ENCODE data around the gene DMBX1.

The DMBX1 gene

DNA sequence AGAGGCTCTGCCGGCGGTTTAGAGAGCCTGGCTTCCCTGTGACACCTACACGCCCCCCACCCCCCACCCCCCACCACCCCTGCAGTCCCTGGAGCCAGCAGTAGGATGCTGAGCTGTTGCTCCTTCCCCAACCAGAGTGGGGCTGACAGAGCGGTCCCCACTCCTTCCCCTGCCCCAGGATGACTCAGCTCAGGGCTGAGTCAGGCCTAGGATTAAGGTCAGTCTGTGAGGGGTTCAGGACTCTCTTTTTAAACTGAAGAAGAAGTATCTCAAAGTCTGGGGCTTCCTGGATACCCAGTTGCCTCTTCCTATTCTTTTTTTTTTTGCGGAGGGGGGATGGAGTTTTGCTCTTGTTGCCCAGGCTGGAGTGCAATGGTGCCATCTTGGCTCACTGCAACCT is 19.1 kb downstream of the DMBX1 start:
- DNase-seq = no peak

DNA sequence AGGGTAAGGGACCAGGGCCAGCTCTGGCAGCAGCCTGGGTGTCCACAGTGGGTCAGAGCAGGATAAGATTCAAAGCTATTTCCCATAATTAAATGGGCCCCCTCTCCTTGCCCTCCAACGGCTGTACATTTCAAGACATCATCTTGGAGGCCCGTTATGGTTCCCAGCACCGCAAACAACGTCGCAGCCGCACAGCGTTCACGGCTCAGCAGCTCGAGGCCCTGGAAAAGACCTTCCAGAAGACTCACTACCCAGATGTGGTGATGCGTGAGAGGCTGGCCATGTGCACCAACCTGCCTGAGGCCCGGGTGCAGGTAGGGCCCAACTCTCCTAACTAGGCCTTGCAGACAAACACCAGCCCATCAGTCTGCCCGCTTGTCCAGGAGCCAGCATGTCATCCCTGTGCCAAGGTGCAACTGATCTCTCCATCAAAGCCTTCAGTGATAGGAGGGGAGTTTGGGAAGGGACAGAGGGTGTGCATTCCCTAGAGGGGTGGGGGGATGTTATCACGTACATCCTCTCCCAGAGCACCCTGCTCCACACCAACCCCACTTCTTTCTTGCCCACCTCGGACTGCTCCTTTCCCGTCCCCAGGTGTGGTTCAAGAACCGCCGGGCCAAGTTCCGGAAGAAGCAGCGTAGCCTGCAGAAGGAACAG is 20.8 kb downstream of the DMBX1 start:
- no peak for DNase-seq

DNA sequence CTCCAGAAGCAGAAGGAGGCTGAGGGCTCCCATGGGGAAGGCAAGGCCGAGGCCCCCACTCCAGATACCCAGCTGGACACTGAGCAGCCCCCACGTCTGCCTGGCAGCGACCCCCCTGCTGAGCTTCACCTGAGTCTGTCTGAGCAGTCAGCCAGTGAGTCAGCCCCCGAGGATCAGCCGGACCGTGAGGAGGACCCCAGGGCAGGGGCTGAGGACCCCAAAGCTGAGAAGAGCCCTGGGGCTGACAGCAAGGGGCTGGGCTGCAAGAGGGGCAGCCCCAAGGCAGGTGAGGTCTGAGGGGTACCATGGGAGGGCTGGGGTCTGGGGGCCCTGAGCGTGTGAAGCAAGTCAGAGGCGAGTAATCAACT is 21.3 kb downstream of the DMBX1 start:
- no peak for DNase-seq

DNA sequence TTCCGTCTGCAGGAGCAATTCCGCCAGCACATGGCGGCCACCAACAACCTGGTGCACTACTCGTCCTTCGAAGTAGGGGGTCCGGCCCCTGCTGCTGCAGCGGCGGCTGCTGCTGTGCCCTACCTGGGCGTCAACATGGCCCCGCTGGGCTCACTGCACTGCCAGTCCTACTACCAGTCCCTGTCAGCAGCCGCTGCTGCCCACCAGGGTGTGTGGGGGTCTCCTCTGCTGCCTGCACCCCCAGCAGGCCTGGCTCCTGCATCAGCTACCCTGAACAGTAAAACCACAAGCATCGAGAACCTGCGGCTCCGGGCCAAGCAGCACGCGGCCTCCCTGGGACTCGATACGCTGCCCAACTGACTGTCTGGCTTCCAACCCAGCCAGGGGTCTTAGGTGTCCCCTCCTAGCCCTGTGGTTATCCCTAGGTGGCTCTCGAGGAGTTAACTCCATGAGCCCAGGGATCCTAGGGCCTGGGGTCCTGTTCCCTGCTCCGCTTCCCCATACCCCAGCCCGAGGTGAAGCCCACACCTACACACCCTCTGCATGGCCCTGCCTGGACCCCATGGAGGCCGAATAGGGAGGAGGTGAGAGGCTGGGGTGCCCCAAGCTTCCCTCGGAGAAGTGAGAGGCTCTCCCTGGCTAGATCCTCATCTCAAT is 22.6 kb downstream of the DMBX1 start:
- DNase-seq = no peak

DNA sequence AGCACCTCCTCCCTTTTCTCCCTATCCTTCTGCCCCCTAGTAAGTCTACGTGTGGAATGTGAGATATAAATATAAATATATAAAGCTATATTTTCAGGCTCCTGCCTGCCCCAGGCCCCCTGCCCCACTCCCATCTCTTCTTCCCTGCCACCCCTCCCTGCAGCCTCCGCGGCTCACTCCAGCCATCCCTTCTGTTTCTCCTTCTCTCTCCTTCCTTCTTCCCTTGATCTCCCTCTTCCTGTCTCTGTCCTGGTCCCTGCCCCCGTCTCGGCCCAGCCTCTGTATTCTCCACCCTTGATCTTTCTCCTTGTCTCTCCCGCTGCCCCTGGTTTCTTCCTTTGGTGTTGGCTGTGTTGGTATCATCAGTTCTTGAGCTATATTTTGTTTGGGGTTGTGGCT is 23.2 kb downstream of the DMBX1 start:
- no peak for DNase-seq

DNA sequence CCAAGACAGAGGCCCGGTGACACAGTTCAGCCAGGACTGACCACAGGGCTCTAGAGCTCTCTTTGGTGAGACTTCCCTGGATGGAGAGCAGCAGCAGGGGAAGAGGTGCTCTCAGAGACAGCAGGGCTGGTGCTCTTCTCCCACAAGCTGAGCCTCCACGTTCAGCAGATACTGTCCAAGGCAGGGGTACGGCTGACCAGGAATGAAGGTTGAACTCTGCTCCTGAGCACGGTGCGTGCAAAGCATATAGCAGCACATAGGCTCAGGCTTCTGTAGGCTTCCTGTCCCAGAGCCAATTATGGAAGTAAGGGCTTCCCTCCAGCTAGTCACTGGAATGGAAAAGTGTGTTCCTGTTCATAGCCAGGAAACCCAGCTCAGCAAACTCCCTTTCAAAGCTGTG is 23.9 kb downstream of the DMBX1 start:
- no peak for DNase-seq

DNA sequence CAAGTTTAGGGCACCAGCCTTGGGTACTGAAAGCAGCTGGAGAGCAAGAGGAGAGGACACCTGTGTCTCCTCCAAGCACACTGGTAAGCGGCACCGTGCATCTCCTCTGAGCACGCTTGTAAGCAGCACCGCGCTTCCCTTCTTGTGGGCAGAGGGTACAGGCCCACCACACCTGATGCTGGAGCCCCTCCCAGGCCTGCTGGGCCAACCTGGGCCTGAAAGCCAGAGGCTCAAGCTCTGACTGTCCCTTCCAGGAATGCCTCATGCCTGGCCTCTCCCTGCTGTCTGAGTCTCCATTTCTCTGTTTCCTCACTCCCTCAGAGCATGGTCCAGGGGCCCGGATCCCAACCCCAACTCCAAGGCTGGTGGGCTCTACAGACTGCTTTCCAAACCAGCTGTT is 25.9 kb downstream of the DMBX1 start:
- no peak for DNase-seq

DNA sequence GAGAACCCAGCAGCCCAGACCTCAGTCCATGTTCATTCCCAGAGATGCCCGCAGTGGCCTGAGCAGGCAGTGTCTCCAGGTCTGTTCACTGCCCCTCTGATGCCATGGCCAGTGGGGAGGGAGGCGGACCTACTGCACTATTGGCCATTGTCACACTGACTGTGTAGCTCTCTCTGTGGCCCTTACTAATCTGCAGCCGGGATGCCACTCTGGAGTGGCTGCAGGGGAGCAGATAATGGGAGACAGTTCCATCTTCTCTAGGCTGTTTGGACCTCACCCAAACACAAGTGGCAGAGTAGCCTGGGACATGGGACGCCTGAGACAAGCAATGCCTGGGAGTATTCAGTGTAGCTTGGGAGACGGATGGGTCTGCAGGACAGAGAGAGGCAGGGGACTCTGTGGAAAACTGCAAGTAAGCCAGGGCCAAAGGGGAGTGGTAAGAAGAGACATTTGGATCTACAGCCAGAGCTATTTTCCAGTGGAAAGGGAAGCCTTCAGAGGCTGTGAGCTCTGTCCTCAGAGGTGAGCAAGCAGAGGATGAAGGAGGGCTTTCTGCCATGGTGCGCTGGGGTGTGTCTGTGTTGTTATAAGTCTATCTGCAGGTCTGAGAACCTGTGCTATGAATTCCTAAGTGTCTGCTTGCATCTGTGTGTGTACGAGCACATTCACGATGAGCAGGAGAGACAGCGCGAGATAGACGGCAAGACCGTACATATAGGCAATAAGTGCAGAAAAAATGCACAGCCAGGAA is 26.7 kb downstream of the DMBX1 start:
- no peak for DNase-seq

DNA sequence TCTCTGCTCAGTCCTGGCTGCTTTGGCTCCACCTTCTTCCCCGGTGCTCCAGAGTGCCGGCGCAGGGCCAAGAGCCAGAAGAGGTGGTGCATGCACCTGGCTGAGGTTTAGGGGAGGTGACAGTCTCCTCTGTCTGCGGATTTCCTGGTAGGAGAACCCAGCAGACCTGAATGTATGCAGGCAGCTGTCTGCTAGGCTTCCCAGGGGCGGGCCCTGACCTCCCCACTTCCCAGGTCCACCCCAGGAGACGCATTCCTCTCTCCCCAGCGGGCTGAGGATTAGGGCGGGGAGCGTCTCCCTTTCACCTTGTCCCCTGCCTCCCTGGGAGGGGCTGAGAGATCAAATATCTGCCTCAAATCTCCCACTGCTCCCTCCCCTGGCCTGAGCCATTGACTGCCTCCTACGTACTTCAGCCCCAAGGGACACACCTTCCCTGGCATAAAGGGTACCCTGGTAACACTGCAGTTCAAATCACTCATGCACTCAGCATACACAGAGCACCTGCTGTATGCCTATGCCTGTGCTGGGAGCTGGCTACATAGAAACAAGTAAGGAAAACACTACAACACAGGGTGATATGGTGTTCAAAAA is 27.5 kb downstream of the DMBX1 start:
- peak; percentile 56 for DNase-seq

DNA sequence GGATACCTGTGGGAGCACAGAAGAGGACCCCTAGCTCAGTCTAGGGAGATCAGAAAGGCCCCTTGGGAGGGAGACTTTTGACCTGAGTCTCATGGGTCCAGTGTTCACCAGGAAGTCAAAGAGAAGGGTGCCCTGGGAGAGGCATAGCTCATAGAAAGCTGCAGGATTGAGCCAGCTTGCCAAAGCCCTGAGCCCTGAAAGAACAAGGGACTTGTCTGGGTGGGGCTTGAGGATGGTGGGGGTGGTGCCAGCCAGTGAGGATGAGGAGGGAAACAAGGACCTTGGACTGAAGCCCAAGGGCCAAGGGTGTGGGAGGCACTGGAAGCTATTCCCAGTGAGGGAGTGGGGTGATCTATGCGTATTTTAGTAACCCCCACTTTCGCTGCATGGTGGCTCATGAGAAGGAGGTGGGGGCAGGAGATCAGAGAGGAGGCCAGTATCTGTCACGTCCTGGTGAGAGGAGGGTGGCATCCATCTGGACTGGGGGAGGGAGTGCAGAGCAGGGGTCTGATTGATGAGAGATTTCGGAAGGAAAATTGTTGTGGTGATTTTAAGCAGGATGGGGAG is 28.4 kb downstream of the DMBX1 start:
- no peak for DNase-seq

DNA sequence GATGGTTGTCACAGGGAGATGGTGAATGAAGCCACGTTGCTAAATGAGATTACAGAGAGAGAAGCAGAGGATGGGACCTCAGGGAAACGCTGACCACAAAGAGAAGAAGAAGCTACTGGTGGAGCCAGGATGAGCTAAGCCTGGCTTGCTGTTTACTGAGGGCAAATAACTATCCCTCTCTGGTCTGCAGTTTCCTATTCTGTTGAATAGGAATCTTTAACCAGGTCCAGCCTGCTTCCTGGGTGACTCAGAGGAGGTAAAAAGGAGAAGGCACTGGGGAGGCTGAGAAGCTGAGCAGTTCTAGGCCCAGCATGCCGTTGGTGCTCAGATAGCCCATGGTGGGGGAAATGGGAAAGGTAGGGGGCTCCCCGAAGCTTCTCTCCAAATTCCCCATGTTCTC is 29.6 kb downstream of the DMBX1 start:
- no peak for DNase-seq

DNA sequence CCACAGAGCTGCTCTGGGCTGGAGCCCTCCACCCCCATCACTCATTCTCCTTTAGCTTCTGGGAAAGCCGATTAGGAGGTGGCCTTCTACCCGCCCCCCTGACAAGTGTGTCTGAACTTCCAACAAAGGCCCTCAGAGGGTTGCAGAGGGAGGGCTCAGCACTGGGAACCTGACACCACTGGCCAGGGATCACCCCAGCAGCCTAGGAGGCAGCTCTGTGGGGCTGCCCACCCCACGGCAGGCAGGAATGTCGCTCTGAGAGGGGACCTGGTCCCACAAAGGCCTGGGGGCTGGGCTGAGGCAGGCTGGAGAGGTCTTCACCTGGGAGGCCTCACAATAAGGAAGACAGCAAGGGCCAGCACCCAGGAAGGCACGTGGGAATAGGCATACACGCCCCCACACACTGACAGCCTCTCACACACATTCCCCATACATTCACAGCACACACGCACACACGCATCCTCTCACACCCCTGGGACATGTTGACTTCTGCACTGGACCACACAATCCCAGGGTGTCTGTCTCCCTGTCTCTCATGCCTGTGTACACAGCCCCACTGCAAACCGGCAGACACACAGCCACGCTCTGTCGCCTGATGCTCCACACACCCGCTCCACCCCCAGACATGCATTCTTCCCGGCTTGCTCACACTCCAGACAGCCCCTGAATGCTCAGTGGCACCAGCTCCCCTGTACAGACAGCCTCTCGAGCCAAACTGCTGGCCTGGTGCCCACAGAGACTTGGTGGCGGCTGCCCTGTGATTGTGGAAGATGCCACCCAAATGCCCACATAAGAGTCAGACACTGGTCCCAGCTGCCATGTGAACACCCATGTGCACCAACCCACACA is 30.7 kb downstream of the DMBX1 start:
- peak; percentile 7 for DNase-seq

DNA sequence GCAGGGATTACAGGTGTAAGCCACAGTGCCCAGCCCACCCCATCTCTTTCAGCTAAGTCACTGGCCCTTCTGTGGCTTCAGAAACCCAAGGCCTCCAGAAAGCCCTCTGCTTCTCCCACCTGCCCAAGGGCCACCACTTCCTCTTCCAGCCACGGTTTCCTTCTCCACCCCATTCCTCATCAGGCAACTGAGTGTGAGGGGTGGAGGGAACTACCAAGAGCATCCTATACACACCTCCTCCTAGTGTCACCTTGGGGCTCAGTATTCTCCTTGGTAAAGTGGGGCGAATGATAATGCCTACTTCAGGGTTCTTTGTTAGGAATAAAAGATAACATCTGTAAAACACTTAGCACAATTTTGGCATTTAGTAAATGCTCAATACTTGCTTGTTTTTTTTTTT is 31.8 kb downstream of the DMBX1 start:
- DNase-seq = no peak

DNA sequence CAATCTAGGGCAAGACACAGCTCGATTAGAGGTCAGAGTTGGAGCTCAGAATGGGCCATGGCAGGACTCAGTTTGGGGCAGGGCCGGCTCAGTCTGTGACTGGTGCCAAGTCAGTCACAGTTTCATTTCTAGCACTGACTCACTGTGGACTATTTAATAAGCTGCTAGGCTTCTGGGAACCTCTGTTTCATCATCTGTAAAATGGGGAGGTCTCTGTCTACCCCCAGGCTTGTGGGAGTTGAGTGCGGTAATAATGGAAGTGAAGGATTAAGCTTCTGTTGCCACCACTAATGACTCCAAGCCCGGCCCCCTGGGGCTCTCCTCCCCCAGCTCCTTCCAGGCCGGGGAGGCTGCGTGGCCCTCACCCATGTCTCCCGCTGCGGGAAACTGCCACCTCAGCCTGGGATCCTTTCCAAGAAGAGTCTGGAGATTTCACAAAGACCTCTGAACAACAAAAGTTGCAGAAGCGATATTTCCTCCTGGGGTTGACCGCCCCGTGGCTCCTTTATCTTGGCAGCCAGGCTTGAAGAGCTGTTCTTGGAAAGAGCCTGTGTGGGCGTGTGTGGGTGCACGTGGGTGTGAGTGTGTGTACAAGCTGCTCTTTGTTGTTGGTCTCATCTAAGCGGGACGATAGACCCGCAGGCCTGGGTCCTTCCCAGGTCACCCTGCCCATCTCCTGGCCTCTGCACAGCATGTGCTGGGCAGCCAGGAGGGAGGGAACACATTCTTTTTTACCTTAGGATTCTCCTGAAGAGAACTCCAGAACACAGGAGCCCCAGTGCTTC is 32.7 kb downstream of the DMBX1 start:
- DNase-seq = no peak

DNA sequence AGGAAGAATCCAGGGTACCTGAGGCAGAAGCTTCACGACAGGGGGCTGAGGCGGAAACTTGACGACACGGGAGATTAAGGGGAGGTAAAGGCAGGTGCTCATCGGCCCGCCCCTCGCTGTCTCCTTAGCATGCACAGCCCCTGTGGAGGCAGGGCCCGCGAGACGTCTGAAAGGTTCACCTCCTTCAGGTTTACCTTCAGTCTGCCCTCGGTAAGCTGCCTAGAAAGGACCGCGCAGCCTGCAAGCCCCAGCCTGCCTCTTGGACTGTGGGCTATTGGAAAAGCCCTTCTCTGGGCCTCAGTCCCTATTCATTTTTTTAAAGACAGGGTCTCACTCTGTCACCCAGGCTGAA is 33.3 kb downstream of the DMBX1 start:
- DNase-seq = no peak

DNA sequence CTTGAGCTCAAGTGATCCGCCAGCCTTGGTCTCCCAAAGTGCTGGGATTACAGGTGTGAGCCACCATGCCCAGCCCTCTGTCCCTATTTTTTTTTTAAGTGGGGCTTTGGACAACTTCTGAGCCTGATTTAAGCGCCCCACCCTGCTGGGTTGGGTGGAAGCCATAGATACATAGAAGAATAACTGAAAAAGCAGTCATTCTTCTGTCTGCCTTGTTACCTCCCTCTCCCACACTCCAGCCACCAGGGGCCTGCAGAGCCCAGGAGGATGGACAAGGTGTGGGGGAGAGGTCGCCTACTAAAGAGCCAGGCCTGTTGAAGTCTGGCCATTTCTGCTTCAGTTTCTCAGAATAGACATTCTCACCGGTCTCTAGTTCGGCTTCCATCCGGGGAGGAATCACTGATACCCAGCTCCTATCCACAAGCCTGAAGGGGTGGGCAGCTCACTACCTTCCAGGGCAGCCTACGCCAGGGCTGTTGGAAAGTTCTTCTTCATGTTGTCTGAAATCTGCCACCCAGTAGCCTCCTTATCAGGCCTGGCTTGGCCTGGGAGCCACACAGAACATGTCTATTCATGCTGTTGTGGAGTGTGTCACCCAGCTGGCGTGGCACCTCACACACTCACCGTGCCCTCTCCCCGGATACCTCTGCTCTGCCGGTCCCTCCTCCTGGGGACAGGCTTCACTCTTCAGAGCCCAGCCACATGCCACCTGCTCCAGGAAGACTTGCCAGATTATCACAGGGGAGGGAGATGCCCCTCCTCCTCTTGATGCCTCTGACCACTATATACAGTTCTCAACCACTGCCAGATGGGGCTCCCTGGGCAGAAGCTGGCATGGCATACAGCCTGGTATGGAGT is 34.1 kb downstream of the DMBX1 start:
- DNase-seq = no peak

DNA sequence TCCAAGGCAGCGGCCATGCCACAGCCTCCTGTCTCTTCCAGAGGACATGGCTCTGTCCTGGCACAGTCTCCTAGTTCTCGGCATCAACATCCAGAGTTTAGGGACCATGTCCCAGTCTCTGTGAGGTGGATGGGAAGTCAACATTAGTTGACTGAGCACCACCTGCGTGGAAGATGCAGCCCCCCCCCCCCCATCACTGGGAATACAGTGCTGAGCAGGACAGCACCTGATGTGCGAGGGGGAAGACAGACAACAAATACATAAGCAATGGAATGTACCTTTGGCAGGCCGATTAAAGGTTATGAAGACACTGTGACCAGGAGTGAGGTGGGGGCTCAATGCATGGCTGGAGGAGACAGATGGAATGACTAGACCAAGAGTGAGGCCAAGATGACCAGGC is 35.2 kb downstream of the DMBX1 start:
- DNase-seq = no peak

DNA sequence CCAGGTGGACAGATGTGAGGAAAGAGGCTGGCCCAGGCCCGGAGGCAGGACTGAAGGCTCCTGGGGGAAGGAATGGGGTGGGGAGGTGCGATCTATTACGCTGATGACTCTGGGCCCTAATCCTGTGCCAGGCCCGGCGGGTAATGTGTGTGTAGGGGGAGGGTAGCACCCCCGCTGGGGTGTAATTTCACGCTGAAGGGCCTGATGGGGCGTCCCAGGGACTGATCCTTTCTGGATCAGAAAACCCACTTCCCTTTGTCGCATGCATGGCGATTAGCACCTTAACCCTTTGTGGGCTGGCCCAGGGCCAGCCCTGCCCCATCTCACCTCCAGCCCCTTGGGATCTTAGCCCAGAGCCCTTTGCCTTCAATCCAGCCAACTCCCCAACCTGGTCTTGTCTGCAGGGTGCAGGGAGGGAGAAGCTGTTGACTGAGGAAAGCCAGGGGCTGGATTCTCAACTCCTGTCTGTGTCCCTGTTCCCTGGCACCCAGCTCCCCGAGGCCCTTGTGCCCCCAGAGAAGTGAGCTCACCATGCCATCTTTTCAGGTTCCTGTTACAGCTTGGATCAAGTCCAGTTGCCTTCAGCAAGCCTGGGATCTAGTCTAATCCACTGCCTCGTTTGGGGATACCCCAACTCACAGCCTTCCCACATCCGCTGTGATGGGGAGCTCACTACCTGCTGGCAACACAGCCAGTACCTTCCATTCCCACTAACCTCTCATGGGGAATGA is 35.8 kb downstream of the DMBX1 start:
- no peak for DNase-seq

DNA sequence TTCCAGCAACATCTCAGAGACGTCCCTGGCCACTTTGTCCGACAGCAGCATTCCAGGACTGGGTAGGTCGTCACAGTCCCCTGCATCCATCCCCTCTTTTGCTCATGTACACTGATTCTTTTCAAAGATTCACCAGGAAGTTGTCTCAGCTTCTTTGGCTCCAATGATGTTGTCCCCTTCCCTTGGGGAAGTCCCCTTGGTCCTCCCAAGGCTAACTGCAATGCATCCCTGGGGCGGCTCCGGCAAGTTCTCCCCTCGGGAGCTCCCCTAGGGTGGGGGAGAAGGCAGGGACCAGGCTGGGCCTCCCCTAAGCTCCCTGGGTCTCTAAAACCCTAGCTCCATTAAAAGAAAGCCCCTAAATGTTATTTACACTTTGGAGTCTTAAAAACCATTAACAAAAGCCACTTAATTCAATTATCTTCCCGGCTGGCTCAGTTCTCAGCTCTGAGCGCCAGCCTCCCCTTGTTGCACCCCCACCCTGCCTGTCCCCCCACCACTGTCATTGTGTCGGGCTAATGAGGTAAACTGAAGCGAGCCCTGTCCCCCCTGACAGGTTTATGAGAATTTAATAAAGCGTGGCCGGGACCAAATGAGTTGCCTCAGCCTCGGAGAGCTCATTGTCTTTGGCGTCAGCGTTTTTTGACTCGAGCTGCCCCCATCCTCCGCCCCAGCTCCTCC is 36.5 kb downstream of the DMBX1 start:
- DNase-seq = no peak
